A549 treated with GW870086 at 1 μM for 4 hours (cell line): Measurements from ENCODE around the gene DMRTB1. TPM values are rescaled to one million over a fixed set of nuclear protein-coding genes. Genes with fewer than 3 reads are reported as not detected.

ENCODE experiments used
- total RNA-seq: library from RNA; stranded (reverse); fragments of 200-300 nt; extraction: Qiagen RNA extraction; gene quantifications from 5 replicates; pipeline ENCODE4 v1.2.3, GENCODE V29; 2022; ENCODE audit warnings: low read depth

DMRTB1 gene
- not detected in 5 replicates for total RNA-seq

DNA sequence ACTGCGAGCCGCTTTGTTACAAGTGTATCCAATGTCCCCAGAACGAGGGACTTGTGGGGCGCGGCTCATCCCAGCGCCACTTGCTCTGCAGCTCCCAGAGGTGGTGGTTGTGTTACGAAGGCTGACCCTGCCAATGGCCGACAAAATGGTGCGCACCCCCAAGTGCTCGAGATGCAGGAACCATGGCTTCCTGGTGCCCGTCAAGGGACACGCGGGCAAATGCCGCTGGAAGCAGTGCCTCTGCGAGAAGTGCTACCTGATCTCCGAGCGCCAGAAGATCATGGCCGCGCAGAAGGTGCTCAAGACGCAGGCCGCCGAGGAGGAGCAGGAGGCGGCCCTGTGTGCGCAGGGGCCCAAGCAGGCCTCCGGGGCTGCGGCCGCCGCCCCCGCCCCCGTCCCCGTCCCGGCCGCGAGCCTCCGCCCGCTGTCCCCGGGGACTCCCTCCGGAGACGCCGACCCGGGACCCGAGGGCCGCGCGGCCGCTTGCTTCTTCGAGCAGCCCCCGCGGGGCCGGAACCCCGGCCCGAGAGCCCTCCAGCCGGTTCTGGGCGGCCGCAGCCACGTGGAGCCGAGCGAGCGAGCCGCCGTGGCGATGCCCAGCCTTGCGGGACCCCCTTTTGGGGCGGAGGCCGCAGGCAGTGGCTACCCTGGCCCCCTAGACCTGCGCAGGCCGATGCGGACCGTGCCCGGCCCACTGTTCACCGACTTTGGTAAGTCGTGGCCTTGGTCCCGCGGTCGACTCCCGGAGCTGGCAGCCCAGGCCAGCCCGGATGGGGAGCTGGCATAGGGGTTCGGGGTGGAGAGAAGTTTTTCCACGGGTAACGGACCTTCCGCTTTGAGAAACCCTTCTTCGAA is at the start of gene DMRTB1:
DMRTB1 (plus strand) TSS at position 79 of the 855 bp plus-strand sequence; CDS start at position 134, 55 bp downstream.

Other genes starting within 250 kb of the DMRTB1 start
- gene CZIB, start 238.8 kb upstream of the DMRTB1 start, total RNA-seq: 28.7 to 32.7 TPM (median 29.8 TPM) in 5 replicates
- 62.1 to 93.9 TPM (median 66.2 TPM) in 5 replicates for gene MAGOH, start 220.9 kb upstream of the DMRTB1 start, total RNA-seq
- gene LRP8, start 131.3 kb upstream of the DMRTB1 start, total RNA-seq: 31.8 to 43.7 TPM (median 38.7 TPM) in 5 replicates